ENCODE results near the gene WDR37. TPM values are rescaled to one million over a fixed set of nuclear protein-coding genes. Genes with fewer than 3 reads are reported as not detected.

WDR37 gene
- total and polyA plus RNA-seq, 9 of the 15 experiments (the other 6 are each of a cell fraction or from before 2014, with no cell fraction given), result 2.3 to 11.6 (median 6.7) TPM

GRCh38 chr10:1132584-1132983 lies 76.4 kb downstream of the WDR37 start:
- ChIA-PET POLR2A (no interaction called here), CTCF (ENCODE audit: low intra/inter-chr PET ratio) (no interaction called here)
- H3K9ac ChIP-seq (ENCODE audit: insufficient read depth in 1 of 2, low read depth in 2 of 2, low read length in 2 of 2), result no peak overlapping the region; a peak in 1 of 4 replicates
- in situ Hi-C loops (cut with MboI), result no loop called here
- TF ChIP-seq POLR2G (IDR thresholded peaks at IDR 0.05; ENCODE audit: low read depth, low read length) (peak; percentile 66), SUPT5H (IDR thresholded peaks at IDR 0.05) (0 out of 2 replicates have a peak, but pooled peaks have one; percentile 37), MITF (IDR thresholded peaks at IDR 0.05) (no peak), POLR2A (conservative IDR thresholded peaks at IDR 0.05) (peak; percentile 23; the same call in 1 of the 2 replicates)
- peaks cover 29% of the 10 kb centered on the region; the same call in 2 of the 3 replicates for H3K36me3 ChIP-seq (ENCODE audit: control insufficient read depth, insufficient read depth, low read length)
- ATAC-seq (peak; percentile 49), DNase-seq (ENCODE audit: extremely low read depth in 1 of 4, low spot score in 3 of 4) (no peak), FAIRE-seq (no peak)
- H3K4me3 ChIP-seq, result no peak overlapping the region
- H2AFZ ChIP-seq (ENCODE audit: low read depth, low read length), result no peak overlapping the region
- no peak overlapping the region for H3K4me2 ChIP-seq (ENCODE audit: insufficient read depth, low read length)
- no peaks in the 10 kb centered on the region for H4K20me1 ChIP-seq (replicated peaks; ENCODE audit: control insufficient read depth, insufficient read depth, low read length)
- H3K79me2 ChIP-seq (ENCODE audit: control insufficient read depth, insufficient read depth, low read length), result no peaks in the 10 kb centered on the region
- no peaks in the 10 kb centered on the region for H3K27me3 ChIP-seq (ENCODE audit: control insufficient read depth in 2 of 2, insufficient read depth in 2 of 2, low read length in 2 of 2)
- peaks cover 0 to 5% of the 10 kb centered on the region in 2 experiments; a peak in 1 of 5 replicates for H3K4me1 ChIP-seq (replicated peaks in 1 of 2; ENCODE audit: control insufficient read depth in 2 of 2, insufficient read depth in 2 of 2, low read length in 2 of 2)
- WGBS (ENCODE audit: insufficient coverage, low coverage, missing lambda C conversion rate), result 62% methylated on average over 6 of the region's 10 CpGs
- intact Hi-C loops (cut with micrococcal nuclease), result no loop called here
- no TSS peak for BruUV-seq (replicated peaks)
- no peaks in the 10 kb centered on the region for H3K9me3 ChIP-seq (replicated peaks; ENCODE audit: control insufficient read depth, insufficient read depth, low read depth, low read length)
- H3K9me1 ChIP-seq (ENCODE audit: control insufficient read depth, insufficient read depth, low read length), result no peaks in the 10 kb centered on the region
- no peak overlapping the region for H3K27ac ChIP-seq (ENCODE audit: extremely low read depth, low read depth, low read length)

- H3K4me3 ChIP-seq, result no peak overlapping the region
- no peak overlapping the region for H2AFZ ChIP-seq (ENCODE audit: low read depth, low read length)
- WGBS (ENCODE audit: insufficient coverage, low coverage, missing lambda C conversion rate), result 50% methylated on average over 3 of the region's 3 CpGs
- H3K9me3 ChIP-seq (replicated peaks; ENCODE audit: control insufficient read depth, insufficient read depth, low read depth, low read length), result no peaks in the 10 kb centered on the region; the same call in 1 of the 2 replicates
- BruUV-seq (replicated peaks), result no TSS peak
- intact Hi-C loops (cut with micrococcal nuclease), result no loop called here
- POLR2A ChIA-PET, result interaction anchor here (0.6 to 0.7 kb wide), 2 partner anchors 16 to 85 kb away, joined by 3 read pairs; partner anchors contain the start of gene IDI1
- no peak overlapping the region for H3K4me2 ChIP-seq (ENCODE audit: insufficient read depth, low read length)
- H3K36me3 ChIP-seq (ENCODE audit: control insufficient read depth, insufficient read depth, low read length), result peaks cover 24% of the 10 kb centered on the region; the same call in 2 of the 3 replicates
- H3K9ac ChIP-seq (ENCODE audit: insufficient read depth in 1 of 2, low read depth in 2 of 2, low read length in 2 of 2), result no peak overlapping the region
- in situ Hi-C loops (cut with MboI), result no loop called here
- no peaks in the 10 kb centered on the region for H3K79me2 ChIP-seq (ENCODE audit: control insufficient read depth, insufficient read depth, low read length)
- FAIRE-seq, result no peak
- H3K27ac ChIP-seq (ENCODE audit: extremely low read depth, low read depth, low read length), result no peak overlapping the region
- CTCF ChIA-PET (ENCODE audit: low intra/inter-chr PET ratio), result no interaction called here
- H3K9me1 ChIP-seq (ENCODE audit: control insufficient read depth, insufficient read depth, low read length), result no peaks in the 10 kb centered on the region
- no peak for DNase-seq (ENCODE audit: extremely low read depth in 1 of 4, low spot score in 3 of 4)
- ATAC-seq, result no peak
- H3K4me1 ChIP-seq (replicated peaks in 1 of 2; ENCODE audit: control insufficient read depth in 2 of 2, insufficient read depth in 2 of 2, low read length in 2 of 2), result peaks cover 0 to 5% of the 10 kb centered on the region in 2 experiments; a peak in 1 of 5 replicates
- H3K27me3 ChIP-seq (ENCODE audit: control insufficient read depth in 2 of 2, insufficient read depth in 2 of 2, low read length in 2 of 2), result no peaks in the 10 kb centered on the region
- no peaks in the 10 kb centered on the region for H4K20me1 ChIP-seq (replicated peaks; ENCODE audit: control insufficient read depth, insufficient read depth, low read length)
- no peak for TF ChIP-seq ZNF655 (CRISPR knock-in tag; IDR thresholded peaks at IDR 0.05)
- TF ChIP-seq ZNF324 (CRISPR knock-in tag; IDR thresholded peaks at IDR 0.05), result no peak
- no peak for TF ChIP-seq TCF3 (CRISPR knock-in tag; IDR thresholded peaks at IDR 0.05)
- TF ChIP-seq THRA (IDR thresholded peaks at IDR 0.05), result no peak
- TF ChIP-seq MAFK (IDR thresholded peaks at IDR 0.05; ENCODE audit: low read length), result no peak
- no peak for TF ChIP-seq ZNF253 (CRISPR knock-in tag; conservative IDR thresholded peaks at IDR 0.05)
- no peak for TF ChIP-seq NR1H2 (CRISPR knock-in tag; IDR thresholded peaks at IDR 0.05)
Measured at GRCh38 chr10:1133495-1134045, 77.4 kb downstream of the WDR37 start.

All from K562 (cell line).